K562 (cell line): ENCODE results near the gene SUMF1. TPM values are rescaled to one million over a fixed set of nuclear protein-coding genes. Genes with fewer than 3 reads are reported as not detected.

ENCODE experiments used
- BACH1 ChIP-seq: fragments of 200-800 bp; sonication (Bioruptor generic); IDR thresholded peaks from 2 replicates; pipeline ENCODE4 v1.6.1; 2016; ENCODE audit warnings: missing genetic modification characterization, missing compliant biosample characterization
- BCLAF1 ChIP-seq, 2 experiments: fragments of 450-650 bp in 1 of 2; IDR thresholded peaks; 2 replicates each; pipeline ENCODE4 v1.6.1; 2011 to 2017; ENCODE audit warnings: low read depth in 2 of 2, antibody characterized with exemption in 1 of 2, borderline replicate concordance in 1 of 2, low read length in 1 of 2, mild to moderate bottlenecking in 1 of 2, mixed read lengths in 1 of 2; ENCODE audit not compliant: control insufficient read depth in 1 of 2
- CHD1 ChIP-seq: fragments of 200-600 bp; sonication (generic); IDR thresholded peaks from one replicate; pipeline ENCODE4 v1.6.1; 2012; ENCODE audit warnings: mild to moderate bottlenecking, moderate library complexity, low read length, inconsistent platforms
- CUX1 ChIP-seq: fragments of 200-800 bp; sonication (Bioruptor generic); IDR thresholded peaks from 2 replicates; pipeline ENCODE4 v1.6.1; 2016; ENCODE audit warnings: missing genetic modification characterization, missing compliant biosample characterization
- GTF2E2 ChIP-seq: fragments of 200-800 bp; sonication (Bioruptor generic); IDR thresholded peaks from 2 replicates; pipeline ENCODE4 v1.6.1; 2016; ENCODE audit warnings: missing genetic modification characterization, missing compliant biosample characterization
- HSF4 ChIP-seq: fragments of 250-450 bp; sonication (Bioruptor Pico); IDR thresholded peaks from 2 replicates; pipeline ENCODE4 v2.1.2; 2022; ENCODE audit warnings: mild to moderate bottlenecking, moderate library complexity, borderline replicate concordance
- KLF10 ChIP-seq: fragments of 250-450 bp; sonication (Bioruptor Pico); IDR thresholded peaks from 2 replicates; pipeline ENCODE4 v1.6.1; 2021; ENCODE audit warnings: matching md5 sums
- NFIC ChIP-seq: fragments of 450-650 bp; IDR thresholded peaks from 2 replicates; pipeline ENCODE4 v1.6.1; 2017; ENCODE audit warnings: mild to moderate bottlenecking, inconsistent platforms
- PHB ChIP-seq: fragments of 250-450 bp; sonication (Bioruptor Pico); IDR thresholded peaks from 2 replicates; pipeline ENCODE4 v1.5.0; 2021
- PHTF2 ChIP-seq: fragments of 250-450 bp; sonication (Bioruptor Pico); IDR thresholded peaks from 2 replicates; pipeline ENCODE4 v1.5.0; 2021; ENCODE audit warnings: mild to moderate bottlenecking
- POLR2H ChIP-seq: IDR thresholded peaks from 2 replicates; pipeline ENCODE4 v1.6.1; 2016; ENCODE audit warnings: missing genetic modification characterization, low read depth, mild to moderate bottlenecking, control low read depth, missing compliant biosample characterization, moderate library complexity
- RB1 ChIP-seq: fragments of 450-650 bp; IDR thresholded peaks from 2 replicates; pipeline ENCODE4 v1.6.1; 2017; ENCODE audit warnings: low read depth, mild to moderate bottlenecking
- STAT6 ChIP-seq: sonication (generic); formaldehyde crosslinking; IDR thresholded peaks from 2 replicates; pipeline ENCODE4 v1.8.1; 2023; ENCODE audit warnings: mild to moderate bottlenecking, missing genetic modification reagents
- XRCC5 ChIP-seq: fragments of 200-400 bp; formaldehyde crosslinking; IDR thresholded peaks from 2 replicates; pipeline ENCODE4 v1.6.1; 2017; ENCODE audit warnings: low read depth, mild to moderate bottlenecking, low read length
- ZNF175 ChIP-seq: fragments of 200-800 bp; sonication (Bioruptor generic); IDR thresholded peaks from 2 replicates; pipeline ENCODE4 v1.6.1; 2016; ENCODE audit warnings: low read depth, mild to moderate bottlenecking, missing genetic modification characterization, missing compliant biosample characterization
- ZNF586 ChIP-seq: fragments of 450-650 bp; formaldehyde crosslinking; conservative IDR thresholded peaks from 2 replicates; pipeline ENCODE4 v1.4.0; 2020; ENCODE audit warnings: mild to moderate bottlenecking, moderate library complexity
- polyA plus RNA-seq, 8 experiments: library from polyadenylated mRNA; depleted of rRNA in 4 of 8; stranded (reverse) in 5 of 8; unstranded in 3 of 8; fragments of >200 nt; fragmentation: Nextera tagmentation in 2 of 8; fragmentation: Illumina TruSeq in 1 of 8; extraction: Ambion mirVana in 2 of 8; extraction: Trizol in 1 of 8; gene quantifications; 2 replicates each; pipeline versions ENCODE4 v1.2.1 to v1.2.3, GENCODE V29; 2011 to 2014; ENCODE audit warnings: inconsistent platforms in 1 of 8, missing spikeins in 1 of 8
- total RNA-seq, 7 experiments: library from RNA; depleted of rRNA in 6 of 7; stranded (reverse); fragments of >200 nt in 6 of 7; fragmentation: Illumina TruSeq in 2 of 7; extraction: Trizol in 2 of 7; gene quantifications; 2 replicates each; pipeline versions ENCODE4 v1.2.1 to v1.2.3, GENCODE V29; 2011 to 2021; ENCODE audit warnings: low replicate concordance in 1 of 7

Gene SUMF1
- total and polyA plus RNA-seq, 9 of the 15 experiments (the other 6 are each of a cell fraction or from before 2014, with no cell fraction given) = 1.3 to 7.4 (median 4.2) TPM

- TF ChIP-seq GTF2E2 (tag) (no peak), ZNF586 (CRISPR knock-in tag) (no peak), RB1 (no peak), CUX1 (CRISPR knock-in tag) (peak; percentile 38; the same call in 1 of the 2 replicates), BACH1 (peak; percentile 93), POLR2H (no peak), PHTF2 (CRISPR knock-in tag) (no peak), CHD1 (no peak), XRCC5 (no peak), KLF10 (no peak), HSF4 (CRISPR knock-in tag) (no peak), BCLAF1 (IDR thresholded peaks at IDR 0.05; ENCODE audit: borderline replicate concordance in 1 of 2, control insufficient read depth in 1 of 2, low read depth in 2 of 2, low read length in 1 of 2) (no peak), NFIC (0 out of 2 replicates have a peak, but pooled peaks have one; percentile 4), ZNF175 (no peak), STAT6 (CRISPR knock-in tag) (no peak), PHB (CRISPR knock-in tag) (no peak)
Measured at GRCh38 chr3:4340411-4341335, 126.4 kb downstream of the SUMF1 start (continued).
